HEK293 (cell line): ENCODE data around the gene TTC7B.

Source experiments
- CTCF ChIA-PET: fragments of 350-600 bp; formaldehyde crosslinking; extraction: SDS; loops from one replicate; lab custom pipeline; 2021; ENCODE audit warnings: antibody characterized with exemption; lab: Yijun Ruan, JAX
- POLR2A ChIA-PET: fragments of 300-600 bp; formaldehyde crosslinking; extraction: SDS; loops from one replicate; lab custom pipeline; 2020; ENCODE audit warnings: antibody characterized with exemption, inconsistent platforms; lab: Yijun Ruan, JAX
- H3K27ac ChIP-seq: fragments of 200-500 bp; sonication (Bioruptor generic); 2 replicates; pipeline ENCODE4 v1.5.1; 2014; ENCODE audit warnings: low read depth, low read length, control low read depth, inconsistent platforms; ENCODE audit errors: extremely low read depth
- H3K36me3 ChIP-seq, 2 experiments: fragments of 200-500 bp in 1 of 2; sonication (Bioruptor generic) in 1 of 2; 1 replicate in 1 of 2; 2 replicates in 1 of 2; pipeline ENCODE4 v1.5.1; 2014 to 2017; ENCODE audit warnings: inconsistent platforms in 2 of 2, low read length in 2 of 2; ENCODE audit not compliant: control insufficient read depth in 2 of 2, insufficient read depth in 1 of 2
- H3K4me1 ChIP-seq: fragments of 200-500 bp; sonication (Bioruptor generic); 2 replicates; pipeline ENCODE4 v1.5.1; 2014; ENCODE audit warnings: mild to moderate bottlenecking, low read length, inconsistent platforms; ENCODE audit not compliant: control insufficient read depth, insufficient read depth
- H3K4me3 ChIP-seq: 2 replicates; pipeline ENCODE4 v1.5.1; 2011; ENCODE audit warnings: low read depth, mild to moderate bottlenecking, control low read depth, low read length, moderate library complexity
- H3K9me3 ChIP-seq: fragments of 200-500 bp; sonication (Bioruptor generic); 2 replicates; pipeline ENCODE4 v1.5.1; 2014; ENCODE audit warnings: low read depth, low read length, inconsistent platforms; ENCODE audit not compliant: control insufficient read depth, insufficient read depth
- GLIS2 ChIP-seq: fragments of 450-650 bp; formaldehyde crosslinking; IDR thresholded peaks from 2 replicates; pipeline ENCODE4 v1.5.1; 2016; ENCODE audit warnings: missing biosample characterization, missing genetic modification characterization
- HOXC10 ChIP-seq: sonication (generic); formaldehyde crosslinking; IDR thresholded peaks from 2 replicates; pipeline ENCODE4 v1.8.1; 2023; ENCODE audit warnings: mild to moderate bottlenecking, missing genetic modification reagents
- HOXD13 ChIP-seq: sonication (generic); formaldehyde crosslinking; IDR thresholded peaks from 2 replicates; pipeline ENCODE4 v1.8.0; 2022; ENCODE audit warnings: missing genetic modification reagents, borderline replicate concordance
- KLF8 ChIP-seq: fragments of 450-650 bp; formaldehyde crosslinking; IDR thresholded peaks from 2 replicates; pipeline ENCODE4 v1.5.1; 2016; ENCODE audit warnings: missing biosample characterization, missing genetic modification characterization
- MEIS1 ChIP-seq: sonication (generic); formaldehyde crosslinking; IDR thresholded peaks from 2 replicates; pipeline ENCODE4 v1.8.1; 2022; ENCODE audit warnings: missing genetic modification reagents, mild to moderate bottlenecking, borderline replicate concordance
- OVOL3 ChIP-seq: fragments of 450-650 bp; formaldehyde crosslinking; IDR thresholded peaks from 2 replicates; pipeline ENCODE4 v1.5.1; 2016; ENCODE audit warnings: missing biosample characterization, missing genetic modification characterization
- ZBTB11 ChIP-seq: fragments of 450-650 bp; formaldehyde crosslinking; conservative IDR thresholded peaks from 2 replicates; pipeline ENCODE4 v1.5.1; 2016; ENCODE audit warnings: low read depth, missing biosample characterization, missing genetic modification characterization
- ZBTB48 ChIP-seq: fragments of 450-650 bp; formaldehyde crosslinking; IDR thresholded peaks from 2 replicates; pipeline ENCODE4 v1.5.1; 2016; ENCODE audit warnings: missing biosample characterization, missing genetic modification characterization
- ZFP3 ChIP-seq: fragments of 450-650 bp; formaldehyde crosslinking; IDR thresholded peaks from 2 replicates; pipeline ENCODE4 v1.5.1; 2016; ENCODE audit warnings: low read depth, missing biosample characterization, missing genetic modification characterization
- ZFP41 ChIP-seq: fragments of 450-650 bp; formaldehyde crosslinking; IDR thresholded peaks from 2 replicates; pipeline ENCODE4 v1.5.1; 2016; ENCODE audit warnings: missing biosample characterization, missing genetic modification characterization, borderline replicate concordance
- ZNF138 ChIP-seq: fragments of 450-650 bp; formaldehyde crosslinking; IDR thresholded peaks from 2 replicates; pipeline ENCODE4 v1.5.1; 2016; ENCODE audit warnings: missing biosample characterization, missing genetic modification characterization, borderline replicate concordance
- ZNF416 ChIP-seq: fragments of 450-650 bp; formaldehyde crosslinking; IDR thresholded peaks from 2 replicates; pipeline ENCODE4 v1.5.1; 2016; ENCODE audit warnings: missing biosample characterization, missing genetic modification characterization
- ZNF596 ChIP-seq: fragments of 450-650 bp; IDR thresholded peaks from 2 replicates; pipeline ENCODE4 v1.5.0; 2018; ENCODE audit warnings: missing biosample characterization, mild to moderate bottlenecking, missing genetic modification characterization, moderate library complexity
- ZNF600 ChIP-seq: fragments of 450-650 bp; formaldehyde crosslinking; IDR thresholded peaks from 2 replicates; pipeline ENCODE4 v1.5.1; 2016; ENCODE audit warnings: missing biosample characterization, missing genetic modification characterization
- ZNF76 ChIP-seq: fragments of 450-650 bp; formaldehyde crosslinking; IDR thresholded peaks from 2 replicates; pipeline ENCODE4; 2016; ENCODE audit warnings: low read depth, missing biosample characterization, missing genetic modification characterization, borderline replicate concordance
- ZSCAN23 ChIP-seq: fragments of 450-650 bp; formaldehyde crosslinking; IDR thresholded peaks from 2 replicates; pipeline ENCODE4 v1.5.1; 2016; ENCODE audit warnings: missing biosample characterization, missing genetic modification characterization
- TF ChIP-seq, protein P1 (sequence below): fragments of 450-650 bp; formaldehyde crosslinking; IDR thresholded peaks from 2 replicates; pipeline ENCODE4 v1.5.1; 2016; ENCODE audit warnings: missing biosample characterization, missing genetic modification characterization, borderline replicate concordance
- TF ChIP-seq, protein P2 (sequence below): fragments of 450-650 bp; formaldehyde crosslinking; IDR thresholded peaks from 2 replicates; pipeline ENCODE4 v1.5.1; 2017; ENCODE audit warnings: missing biosample characterization, missing genetic modification characterization
- TF ChIP-seq, protein P3 (sequence below): fragments of 450-650 bp; formaldehyde crosslinking; IDR thresholded peaks from 2 replicates; pipeline ENCODE4 v1.5.1; 2016; ENCODE audit warnings: missing biosample characterization, missing genetic modification characterization, low read depth

Gene TTC7B

DNA sequence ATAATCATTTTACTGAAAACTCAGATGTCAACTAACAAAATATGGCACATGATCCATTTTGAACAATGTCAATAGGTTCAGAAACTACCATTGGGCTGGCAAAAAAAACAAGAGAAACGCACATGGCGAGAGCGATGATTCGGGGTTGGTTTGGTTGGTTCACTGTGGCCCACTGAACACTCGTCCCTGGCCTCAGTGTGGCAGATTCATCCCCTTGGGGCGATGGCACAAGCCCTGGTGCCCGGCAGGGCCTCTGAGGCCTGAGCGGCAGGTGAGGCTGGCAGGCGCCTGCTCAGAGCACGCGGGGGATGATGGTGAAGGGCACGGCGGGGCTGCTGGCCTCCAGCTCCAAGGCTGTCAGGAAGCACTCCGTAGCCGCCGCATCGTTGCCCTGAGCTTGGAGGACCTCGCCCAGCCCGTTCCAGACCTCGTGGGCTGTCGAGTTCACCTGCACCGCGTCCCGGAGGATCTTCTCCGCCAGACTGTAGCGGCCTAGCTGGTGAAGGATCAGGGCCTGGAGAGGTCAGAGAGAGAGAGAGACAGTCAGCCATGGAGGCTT, 275.1 kb downstream of the TTC7B start:
- TF ChIP-seq ZBTB11 (tag by site-specific recombination): no peak
- no peak for TF ChIP-seq HOXC10
- TF ChIP-seq, protein P1, sequence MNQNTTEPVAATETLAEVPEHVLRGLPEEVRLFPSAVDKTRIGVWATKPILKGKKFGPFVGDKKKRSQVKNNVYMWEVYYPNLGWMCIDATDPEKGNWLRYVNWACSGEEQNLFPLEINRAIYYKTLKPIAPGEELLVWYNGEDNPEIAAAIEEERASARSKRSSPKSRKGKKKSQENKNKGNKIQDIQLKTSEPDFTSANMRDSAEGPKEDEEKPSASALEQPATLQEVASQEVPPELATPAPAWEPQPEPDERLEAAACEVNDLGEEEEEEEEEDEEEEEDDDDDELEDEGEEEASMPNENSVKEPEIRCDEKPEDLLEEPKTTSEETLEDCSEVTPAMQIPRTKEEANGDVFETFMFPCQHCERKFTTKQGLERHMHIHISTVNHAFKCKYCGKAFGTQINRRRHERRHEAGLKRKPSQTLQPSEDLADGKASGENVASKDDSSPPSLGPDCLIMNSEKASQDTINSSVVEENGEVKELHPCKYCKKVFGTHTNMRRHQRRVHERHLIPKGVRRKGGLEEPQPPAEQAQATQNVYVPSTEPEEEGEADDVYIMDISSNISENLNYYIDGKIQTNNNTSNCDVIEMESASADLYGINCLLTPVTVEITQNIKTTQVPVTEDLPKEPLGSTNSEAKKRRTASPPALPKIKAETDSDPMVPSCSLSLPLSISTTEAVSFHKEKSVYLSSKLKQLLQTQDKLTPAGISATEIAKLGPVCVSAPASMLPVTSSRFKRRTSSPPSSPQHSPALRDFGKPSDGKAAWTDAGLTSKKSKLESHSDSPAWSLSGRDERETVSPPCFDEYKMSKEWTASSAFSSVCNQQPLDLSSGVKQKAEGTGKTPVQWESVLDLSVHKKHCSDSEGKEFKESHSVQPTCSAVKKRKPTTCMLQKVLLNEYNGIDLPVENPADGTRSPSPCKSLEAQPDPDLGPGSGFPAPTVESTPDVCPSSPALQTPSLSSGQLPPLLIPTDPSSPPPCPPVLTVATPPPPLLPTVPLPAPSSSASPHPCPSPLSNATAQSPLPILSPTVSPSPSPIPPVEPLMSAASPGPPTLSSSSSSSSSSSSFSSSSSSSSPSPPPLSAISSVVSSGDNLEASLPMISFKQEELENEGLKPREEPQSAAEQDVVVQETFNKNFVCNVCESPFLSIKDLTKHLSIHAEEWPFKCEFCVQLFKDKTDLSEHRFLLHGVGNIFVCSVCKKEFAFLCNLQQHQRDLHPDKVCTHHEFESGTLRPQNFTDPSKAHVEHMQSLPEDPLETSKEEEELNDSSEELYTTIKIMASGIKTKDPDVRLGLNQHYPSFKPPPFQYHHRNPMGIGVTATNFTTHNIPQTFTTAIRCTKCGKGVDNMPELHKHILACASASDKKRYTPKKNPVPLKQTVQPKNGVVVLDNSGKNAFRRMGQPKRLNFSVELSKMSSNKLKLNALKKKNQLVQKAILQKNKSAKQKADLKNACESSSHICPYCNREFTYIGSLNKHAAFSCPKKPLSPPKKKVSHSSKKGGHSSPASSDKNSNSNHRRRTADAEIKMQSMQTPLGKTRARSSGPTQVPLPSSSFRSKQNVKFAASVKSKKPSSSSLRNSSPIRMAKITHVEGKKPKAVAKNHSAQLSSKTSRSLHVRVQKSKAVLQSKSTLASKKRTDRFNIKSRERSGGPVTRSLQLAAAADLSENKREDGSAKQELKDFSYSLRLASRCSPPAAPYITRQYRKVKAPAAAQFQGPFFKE (tag by site-specific recombination): no peak
- TF ChIP-seq ZFP41 (tag by site-specific recombination): no peak
- no peak for TF ChIP-seq GLIS2
- TF ChIP-seq, protein P2, sequence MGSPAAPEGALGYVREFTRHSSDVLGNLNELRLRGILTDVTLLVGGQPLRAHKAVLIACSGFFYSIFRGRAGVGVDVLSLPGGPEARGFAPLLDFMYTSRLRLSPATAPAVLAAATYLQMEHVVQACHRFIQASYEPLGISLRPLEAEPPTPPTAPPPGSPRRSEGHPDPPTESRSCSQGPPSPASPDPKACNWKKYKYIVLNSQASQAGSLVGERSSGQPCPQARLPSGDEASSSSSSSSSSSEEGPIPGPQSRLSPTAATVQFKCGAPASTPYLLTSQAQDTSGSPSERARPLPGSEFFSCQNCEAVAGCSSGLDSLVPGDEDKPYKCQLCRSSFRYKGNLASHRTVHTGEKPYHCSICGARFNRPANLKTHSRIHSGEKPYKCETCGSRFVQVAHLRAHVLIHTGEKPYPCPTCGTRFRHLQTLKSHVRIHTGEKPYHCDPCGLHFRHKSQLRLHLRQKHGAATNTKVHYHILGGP (tag by site-specific recombination): no peak
- TF ChIP-seq, protein P3, sequence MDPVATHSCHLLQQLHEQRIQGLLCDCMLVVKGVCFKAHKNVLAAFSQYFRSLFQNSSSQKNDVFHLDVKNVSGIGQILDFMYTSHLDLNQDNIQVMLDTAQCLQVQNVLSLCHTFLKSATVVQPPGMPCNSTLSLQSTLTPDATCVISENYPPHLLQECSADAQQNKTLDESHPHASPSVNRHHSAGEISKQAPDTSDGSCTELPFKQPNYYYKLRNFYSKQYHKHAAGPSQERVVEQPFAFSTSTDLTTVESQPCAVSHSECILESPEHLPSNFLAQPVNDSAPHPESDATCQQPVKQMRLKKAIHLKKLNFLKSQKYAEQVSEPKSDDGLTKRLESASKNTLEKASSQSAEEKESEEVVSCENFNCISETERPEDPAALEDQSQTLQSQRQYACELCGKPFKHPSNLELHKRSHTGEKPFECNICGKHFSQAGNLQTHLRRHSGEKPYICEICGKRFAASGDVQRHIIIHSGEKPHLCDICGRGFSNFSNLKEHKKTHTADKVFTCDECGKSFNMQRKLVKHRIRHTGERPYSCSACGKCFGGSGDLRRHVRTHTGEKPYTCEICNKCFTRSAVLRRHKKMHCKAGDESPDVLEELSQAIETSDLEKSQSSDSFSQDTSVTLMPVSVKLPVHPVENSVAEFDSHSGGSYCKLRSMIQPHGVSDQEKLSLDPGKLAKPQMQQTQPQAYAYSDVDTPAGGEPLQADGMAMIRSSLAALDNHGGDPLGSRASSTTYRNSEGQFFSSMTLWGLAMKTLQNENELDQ: no peak
- no peak for TF ChIP-seq ZNF600 (tag by site-specific recombination)
- TF ChIP-seq OVOL3 (tag by site-specific recombination): no peak
- no peak for TF ChIP-seq MEIS1 (CRISPR knock-in tag)
- TF ChIP-seq KLF8 (tag by site-specific recombination): no peak
- peaks cover 0 to 11% of the 10 kb centered on the region in 2 experiments; a peak in 1 of 3 replicates for H3K36me3 ChIP-seq
- no peak overlapping the region for H3K4me3 ChIP-seq
- no peaks in the 10 kb centered on the region for H3K4me1 ChIP-seq
- no peaks in the 10 kb centered on the region for H3K9me3 ChIP-seq
- no peak overlapping the region for H3K27ac ChIP-seq
- POLR2A ChIA-PET: no interaction called here
- CTCF ChIA-PET: no interaction called here

DNA sequence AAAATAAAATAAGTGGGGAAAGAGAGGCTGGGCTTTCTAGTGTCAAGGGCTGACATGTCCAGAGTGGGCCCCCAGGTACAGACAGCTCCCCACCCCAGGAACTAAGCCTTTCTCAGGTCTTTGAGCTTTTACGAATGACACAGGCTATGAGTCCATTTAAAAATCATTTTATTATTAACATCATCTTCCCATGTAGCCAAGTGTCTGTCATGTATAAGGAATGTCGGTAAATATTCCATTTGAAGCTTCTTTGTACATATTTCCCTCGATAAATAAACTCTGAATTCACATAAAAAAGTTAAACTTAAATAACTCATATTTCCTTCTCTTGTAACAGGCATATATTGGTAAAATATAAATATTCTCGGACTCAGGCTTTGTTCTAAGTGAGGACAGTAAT, 275.8 kb downstream of the TTC7B start:
- ChIA-PET POLR2A (no interaction called here), CTCF (no interaction called here)
- H3K27ac ChIP-seq: no peak overlapping the region
- H3K4me3 ChIP-seq: no peak overlapping the region
- no peaks in the 10 kb centered on the region for H3K9me3 ChIP-seq
- peaks cover 0 to 11% of the 10 kb centered on the region in 2 experiments; a peak in 1 of 3 replicates for H3K36me3 ChIP-seq
- H3K4me1 ChIP-seq: no peaks in the 10 kb centered on the region
- TF ChIP-seq HOXD13 (CRISPR knock-in tag) (no peak), ZBTB48 (tag by site-specific recombination) (no peak), ZNF416 (tag by site-specific recombination) (no peak), ZFP3 (no peak), ZSCAN23 (tag by site-specific recombination) (no peak), ZNF138 (no peak), ZNF76 (no peak), GLIS2 (no peak), ZNF596 (tag by site-specific recombination) (no peak)
